G401.6 (cell line): Measurements from ENCODE around the gene CHRM2.

Source experiments
- FAIRE-seq: peaks from 2 replicates; lab custom pipeline; 2012; peaks lifted over from hg19 to GRCh38; lab: Jason Lieb, UNC

CHRM2 gene

GRCh38 chr7:136958016-136958415 is 89.6 kb downstream of the CHRM2 start:
- FAIRE-seq, result no peak

GRCh38 chr7:136964347-136964746 is 95.9 kb downstream of the CHRM2 start:
- FAIRE-seq, result no peak

GRCh38 chr7:136966825-136967224 is 98.4 kb downstream of the CHRM2 start:
- no peak for FAIRE-seq

GRCh38 chr7:136969761-136970160 is 101.3 kb downstream of the CHRM2 start:
- FAIRE-seq, result no peak

GRCh38 chr7:136971776-136972175 is 103.3 kb downstream of the CHRM2 start:
- no peak for FAIRE-seq

GRCh38 chr7:136976504-136977251 is 108.2 kb downstream of the CHRM2 start:
- no peak for FAIRE-seq

GRCh38 chr7:136993377-136993776 is 124.9 kb downstream of the CHRM2 start:
- no peak for FAIRE-seq

- FAIRE-seq, result no peak
Measured at GRCh38 chr7:136997735-136998134, 129.3 kb downstream of the CHRM2 start.

- no peak for FAIRE-seq
Measured at GRCh38 chr7:136998495-136998894, 130.0 kb downstream of the CHRM2 start.

- no peak for FAIRE-seq
Measured at GRCh38 chr7:137000621-137001020, 132.2 kb downstream of the CHRM2 start.

GRCh38 chr7:137001041-137001440 is 132.6 kb downstream of the CHRM2 start:
- no peak for FAIRE-seq

GRCh38 chr7:137001478-137001877 is 133.0 kb downstream of the CHRM2 start:
- no peak for FAIRE-seq

GRCh38 chr7:137003086-137003485 is 134.6 kb downstream of the CHRM2 start:
- FAIRE-seq, result no peak

- no peak for FAIRE-seq
Measured at GRCh38 chr7:137003566-137003965, 135.1 kb downstream of the CHRM2 start.

GRCh38 chr7:137005873-137006272 is 137.4 kb downstream of the CHRM2 start:
- FAIRE-seq, result no peak

- no peak for FAIRE-seq
Measured at GRCh38 chr7:137006293-137006692, 137.8 kb downstream of the CHRM2 start.

GRCh38 chr7:137007001-137007694 is 138.7 kb downstream of the CHRM2 start:
- FAIRE-seq, result no peak

GRCh38 chr7:137009404-137009803 is 141.0 kb downstream of the CHRM2 start:
- FAIRE-seq, result no peak

GRCh38 chr7:137015015-137015414 is 146.6 kb downstream of the CHRM2 start:
- no peak for FAIRE-seq

- no peak for FAIRE-seq
Measured at GRCh38 chr7:137017221-137017620, 148.8 kb downstream of the CHRM2 start.

GRCh38 chr7:137018468-137018867 is 150.0 kb downstream of the CHRM2 start:
- FAIRE-seq, result no peak

- no peak for FAIRE-seq
Measured at GRCh38 chr7:137020351-137020750, 151.9 kb downstream of the CHRM2 start.

- FAIRE-seq, result no peak
Measured at GRCh38 chr7:137025469-137026175, 157.2 kb downstream of the CHRM2 start.
